Heart left ventricle (tissue), 13 donors: ENCODE measurements around the gene GP5.

Source experiments
- POLR2A ChIP-seq, 2 donors: fragments of 450-650 bp; IDR thresholded peaks; one replicate each; pipeline ENCODE4 v1.6.1; 2017; ENCODE audit warnings: antibody characterized with exemption in 2 of 2, mild to moderate bottlenecking in 2 of 2, moderate library complexity in 2 of 2
- TF ChIP-seq, protein P1 (sequence below), 12 donors: fragments of 200-600 bp; sonication (generic) in 4 of 12; IDR thresholded peaks; one replicate each; pipeline versions ENCODE4 v1.5.0 to v1.8.0; 2018 to 2022; ENCODE audit warnings: antibody characterized with exemption in 12 of 12, mild to moderate bottlenecking in 5 of 12
- donor health status: ischemic (EF 13 %, LVEDD 7.1; RV severe dilation, severe dysfunction).
- donor health status: DM: no; HTN: yes; CAD: no.
- donor health status: DM: no; HTN: no; CAD: no.
- donor health status: ischemic (EF 25% LVEDD 6.9; RV normal size, moderate dysfunction).
- donor health status: ischemic (EF 25% LVEDD 5.7; RV mildly dilated, moderate dysfunction).
- donor health status: ischemic (EF 35%, LVEDD 5.7; RV mildly dilated, moderate dysfunction).
- donor health status: nonischemic (EF 11% LVEDD 7.7; RV severe dilation, severe dysfunction).
- donor health status: DM: yes; HTN: yes; CAD: no.
- donor health status: PGD.
- donor health status: ischemic (EF 29% LVEDD 5.4; RV normal size, mild dysfunction).
- donor health status: nonischemic (EF 23%, LVEDD 6.1; RV moderate dilation, normal function).

DNA sequence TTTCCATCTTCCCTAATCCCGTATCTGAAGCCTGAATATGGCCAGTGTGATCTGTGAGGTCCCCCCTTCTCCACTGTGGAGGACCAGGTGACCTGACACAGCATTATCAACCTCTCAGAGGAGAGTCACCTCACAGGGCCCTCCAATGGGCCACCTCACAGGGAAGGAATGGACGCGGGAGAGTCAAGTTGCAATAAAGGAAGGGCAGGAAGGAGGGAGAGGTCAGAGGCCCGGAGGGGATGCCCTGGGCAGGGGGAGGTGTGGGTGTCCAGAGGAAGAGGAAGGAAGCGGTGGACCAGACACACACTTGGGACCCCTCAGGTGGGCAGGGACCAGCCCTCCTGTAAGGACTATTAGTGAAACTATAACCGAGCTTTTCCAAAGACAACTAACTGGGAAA, 14.9 kb downstream of the GP5 start:
- TF ChIP-seq, protein P1, sequence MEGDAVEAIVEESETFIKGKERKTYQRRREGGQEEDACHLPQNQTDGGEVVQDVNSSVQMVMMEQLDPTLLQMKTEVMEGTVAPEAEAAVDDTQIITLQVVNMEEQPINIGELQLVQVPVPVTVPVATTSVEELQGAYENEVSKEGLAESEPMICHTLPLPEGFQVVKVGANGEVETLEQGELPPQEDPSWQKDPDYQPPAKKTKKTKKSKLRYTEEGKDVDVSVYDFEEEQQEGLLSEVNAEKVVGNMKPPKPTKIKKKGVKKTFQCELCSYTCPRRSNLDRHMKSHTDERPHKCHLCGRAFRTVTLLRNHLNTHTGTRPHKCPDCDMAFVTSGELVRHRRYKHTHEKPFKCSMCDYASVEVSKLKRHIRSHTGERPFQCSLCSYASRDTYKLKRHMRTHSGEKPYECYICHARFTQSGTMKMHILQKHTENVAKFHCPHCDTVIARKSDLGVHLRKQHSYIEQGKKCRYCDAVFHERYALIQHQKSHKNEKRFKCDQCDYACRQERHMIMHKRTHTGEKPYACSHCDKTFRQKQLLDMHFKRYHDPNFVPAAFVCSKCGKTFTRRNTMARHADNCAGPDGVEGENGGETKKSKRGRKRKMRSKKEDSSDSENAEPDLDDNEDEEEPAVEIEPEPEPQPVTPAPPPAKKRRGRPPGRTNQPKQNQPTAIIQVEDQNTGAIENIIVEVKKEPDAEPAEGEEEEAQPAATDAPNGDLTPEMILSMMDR (IDR thresholded peaks at IDR 0.05) = no peak
- TF ChIP-seq POLR2A (IDR thresholded peaks at IDR 0.05) = no peak
